PC-9 (cell line): Measurements from ENCODE around the gene UBE2H. TPM values are rescaled to one million over a fixed set of nuclear protein-coding genes. Genes with fewer than 3 reads are reported as not detected.

Experiments
- BruUV-seq: library from RNA; stranded (reverse); fragments of 400-500 nt; replicated peaks from 2 replicates; lab custom pipeline; 2021; lab: Mats Ljungman, UMichigan
- CTCF ChIA-PET: fragments of 300-600 bp; sonication (Branson Sonifier 250); formaldehyde crosslinking; loops from one replicate; lab custom pipeline; 2022; ENCODE audit warnings: antibody characterized with exemption; lab: Charles Lee
- POLR2A ChIA-PET: fragments of 300-600 bp; sonication (Branson Sonifier 250); formaldehyde crosslinking; loops from one replicate; lab custom pipeline; 2022; ENCODE audit warnings: antibody characterized with exemption; ENCODE audit not compliant: unreplicated experiment; lab: Charles Lee
- DNase-seq, 2 experiments: peaks; one replicate each; pipeline versions ENCODE4 v3.0.0 to v3.0.0-alpha.2; 2015 to 2022; ENCODE audit warnings: mixed read lengths in 1 of 2
- H2AFZ ChIP-seq: fragments of 200-600 bp; sonication (generic); 2 replicates; pipeline ENCODE4 v1.8.1; 2017; ENCODE audit warnings: antibody characterized with exemption
- H3F3A ChIP-seq: fragments of 200-600 bp; sonication (generic); 2 replicates; pipeline ENCODE4 v1.8.1; 2017; ENCODE audit warnings: antibody characterized with exemption, mild to moderate bottlenecking, low read depth; ENCODE audit not compliant: insufficient read depth
- H3K27ac ChIP-seq: fragments of 200-600 bp; sonication (generic); 2 replicates; pipeline ENCODE4 v1.6.1; 2016; ENCODE audit warnings: mixed run types
- H3K27me3 ChIP-seq: fragments of 200-600 bp; sonication (generic); 2 replicates; pipeline ENCODE4 v1.6.1; 2016; ENCODE audit warnings: low read depth, mixed run types; ENCODE audit not compliant: insufficient read depth
- H3K36me3 ChIP-seq: fragments of 200-600 bp; sonication (generic); 2 replicates; pipeline ENCODE4 v1.6.1; 2016; ENCODE audit warnings: low read depth, mixed run types
- H3K4me1 ChIP-seq: fragments of 200-600 bp; sonication (generic); replicated peaks from 2 replicates; pipeline ENCODE4 v1.6.1; 2016; ENCODE audit warnings: mixed run types; ENCODE audit not compliant: insufficient read depth
- H3K4me2 ChIP-seq: fragments of 200-600 bp; sonication (generic); 2 replicates; pipeline ENCODE4 v1.6.1; 2017; ENCODE audit warnings: mixed run types
- H3K4me3 ChIP-seq: fragments of 200-600 bp; sonication (generic); 2 replicates; pipeline ENCODE4 v1.6.1; 2016; ENCODE audit warnings: mixed run types
- H3K79me2 ChIP-seq: fragments of 200-600 bp; sonication (generic); 2 replicates; pipeline ENCODE4 v1.6.1; 2017; ENCODE audit warnings: low read depth, mixed run types
- H3K9me2 ChIP-seq: fragments of 200-600 bp; sonication (generic); 2 replicates; pipeline ENCODE4 v1.8.1; 2017; ENCODE audit warnings: mild to moderate bottlenecking; ENCODE audit not compliant: insufficient read depth
- H3K9me3 ChIP-seq: fragments of 200-600 bp; sonication (generic); 2 replicates; pipeline ENCODE4 v1.8.1; 2016; ENCODE audit warnings: low read depth; ENCODE audit not compliant: insufficient read depth
- H4K20me1 ChIP-seq: fragments of 200-600 bp; sonication (generic); 2 replicates; pipeline ENCODE4 v1.8.1; 2017; ENCODE audit not compliant: insufficient read depth
- EZH2 ChIP-seq: fragments of 200-600 bp; sonication (generic); IDR thresholded peaks from 2 replicates; pipeline ENCODE4 v1.8.0; 2017; ENCODE audit warnings: antibody characterized with exemption, low read depth
- intact Hi-C: fragments of 100-400 bp; cut with micrococcal nuclease; formaldehyde crosslinking; loops from one replicate; pipeline ENCODE4 v1.10.0; 2022; ENCODE audit not compliant: unreplicated experiment
- total RNA-seq: library from RNA; stranded (reverse); gene quantifications from 2 replicates; pipeline ENCODE4 v1.2.3, GENCODE V29; 2021
- TF ChIP-seq, protein P1 (sequence below): fragments of 200-600 bp; sonication (generic); conservative IDR thresholded peaks from 2 replicates; pipeline ENCODE4 v1.6.1; 2017; ENCODE audit warnings: mixed run types, antibody characterized with exemption, mild to moderate bottlenecking, moderate library complexity

UBE2H gene
- total RNA-seq, 1 experiment from 2014 or later, result 211 TPM

DNA sequence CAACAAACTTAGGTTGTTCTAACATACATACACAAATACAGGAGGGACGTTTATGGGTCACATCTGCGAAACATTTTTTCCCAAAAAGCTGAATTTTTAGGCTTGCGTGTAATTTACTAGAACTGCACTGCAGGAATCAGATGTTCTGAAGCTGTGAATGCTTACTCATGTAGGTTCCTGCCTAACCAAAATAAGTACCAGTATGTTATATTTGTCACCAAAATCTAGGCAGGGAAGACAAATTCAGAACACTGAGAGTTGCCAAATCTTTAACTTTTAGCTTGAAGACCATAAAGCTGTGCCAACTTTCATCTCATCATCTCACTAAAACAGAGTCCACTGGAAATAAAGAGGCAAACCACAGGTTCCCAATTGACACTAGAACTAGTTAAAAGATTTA is 5.7 kb downstream of the UBE2H start:
- Histone ChIP-seq H3K4me3 (no peak overlapping the region), H3K79me2 (peaks cover 93% of the 10 kb centered on the region), H3K9me2 (no peaks in the 10 kb centered on the region), H3K9me3 (no peaks in the 10 kb centered on the region), H3K36me3 (no peaks in the 10 kb centered on the region; the same call in 1 of the 2 replicates), H2AFZ (no peak overlapping the region), H3F3A (peaks cover 43% of the 10 kb centered on the region), H3K4me2 (peak overlapping the region; percentile 99; the same call in 1 of the 2 replicates), H3K27me3 (no peaks in the 10 kb centered on the region), H3K4me1 (peaks cover 38% of the 10 kb centered on the region), H4K20me1 (peaks cover 32% of the 10 kb centered on the region; the same call in 1 of the 2 replicates), H3K27ac (peak overlapping the region; percentile 100; the same call in 1 of the 2 replicates)
- intact Hi-C loops, result loop anchor here (5.0 kb wide), 2 partner anchors 100 to 165 kb away; no protein-coding TSS in a partner anchor
- TF ChIP-seq, protein P1, sequence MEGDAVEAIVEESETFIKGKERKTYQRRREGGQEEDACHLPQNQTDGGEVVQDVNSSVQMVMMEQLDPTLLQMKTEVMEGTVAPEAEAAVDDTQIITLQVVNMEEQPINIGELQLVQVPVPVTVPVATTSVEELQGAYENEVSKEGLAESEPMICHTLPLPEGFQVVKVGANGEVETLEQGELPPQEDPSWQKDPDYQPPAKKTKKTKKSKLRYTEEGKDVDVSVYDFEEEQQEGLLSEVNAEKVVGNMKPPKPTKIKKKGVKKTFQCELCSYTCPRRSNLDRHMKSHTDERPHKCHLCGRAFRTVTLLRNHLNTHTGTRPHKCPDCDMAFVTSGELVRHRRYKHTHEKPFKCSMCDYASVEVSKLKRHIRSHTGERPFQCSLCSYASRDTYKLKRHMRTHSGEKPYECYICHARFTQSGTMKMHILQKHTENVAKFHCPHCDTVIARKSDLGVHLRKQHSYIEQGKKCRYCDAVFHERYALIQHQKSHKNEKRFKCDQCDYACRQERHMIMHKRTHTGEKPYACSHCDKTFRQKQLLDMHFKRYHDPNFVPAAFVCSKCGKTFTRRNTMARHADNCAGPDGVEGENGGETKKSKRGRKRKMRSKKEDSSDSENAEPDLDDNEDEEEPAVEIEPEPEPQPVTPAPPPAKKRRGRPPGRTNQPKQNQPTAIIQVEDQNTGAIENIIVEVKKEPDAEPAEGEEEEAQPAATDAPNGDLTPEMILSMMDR, result no peak
- TF ChIP-seq EZH2, result no peak
- ChIA-PET CTCF (interaction anchor here (0.6 kb wide), 1 partner anchor 71 kb away, joined by 3 read pairs; no protein-coding TSS in a partner anchor), POLR2A (interaction anchor here (0.6 kb wide), 1 partner anchor 116 kb away, joined by 4 read pairs; no protein-coding TSS in a partner anchor)
- DNase-seq, result no peak
- no TSS peak for BruUV-seq

- ChIA-PET CTCF (no interaction called here), POLR2A (no interaction called here)
- Histone ChIP-seq H3K4me2 (peak overlapping the region; percentile 99; the same call in 1 of the 2 replicates), H3F3A (peaks cover 51% of the 10 kb centered on the region), H3K79me2 (peaks cover 93% of the 10 kb centered on the region), H3K27ac (no peak overlapping the region), H3K9me3 (no peaks in the 10 kb centered on the region), H3K36me3 (peaks cover 5% of the 10 kb centered on the region), H2AFZ (no peak overlapping the region), H3K4me1 (peaks cover 38% of the 10 kb centered on the region), H3K4me3 (no peak overlapping the region), H3K9me2 (no peaks in the 10 kb centered on the region), H4K20me1 (peaks cover 38% of the 10 kb centered on the region), H3K27me3 (no peaks in the 10 kb centered on the region)
- BruUV-seq, result no TSS peak
- intact Hi-C loops, result loop anchor here (5.0 kb wide), 2 partner anchors 99 to 164 kb away; no protein-coding TSS in a partner anchor
- no peak for DNase-seq
- TF ChIP-seq EZH2, result no peak
- TF ChIP-seq, protein P1, result no peak
Observed at GRCh38 chr7:129946282-129946681, 6.5 kb downstream of the UBE2H start.

GRCh38 chr7:129943352-129943751 is 9.4 kb downstream of the UBE2H start:
- intact Hi-C loops, result no loop called here
- Histone ChIP-seq H3K4me1 (peaks cover 20% of the 10 kb centered on the region), H2AFZ (no peak overlapping the region), H3K4me2 (no peak overlapping the region), H3K36me3 (peaks cover 18% of the 10 kb centered on the region), H3K9me3 (no peaks in the 10 kb centered on the region), H3K4me3 (no peak overlapping the region), H3K79me2 (peaks cover 100% of the 10 kb centered on the region), H3F3A (peaks cover 37% of the 10 kb centered on the region), H4K20me1 (peaks cover 60% of the 10 kb centered on the region), H3K27ac (no peak overlapping the region), H3K9me2 (no peaks in the 10 kb centered on the region), H3K27me3 (no peaks in the 10 kb centered on the region)
- CTCF ChIA-PET, result no interaction called here
- TF ChIP-seq EZH2, result no peak
- TF ChIP-seq, protein P1, result no peak
- POLR2A ChIA-PET, result no interaction called here
- DNase-seq, result no peak
- BruUV-seq, result no TSS peak
